Fibroblast of villous mesenchyme (primary cell): ENCODE data around the gene DSG3. TPM values are rescaled to one million over a fixed set of nuclear protein-coding genes. Genes with fewer than 3 reads are reported as not detected.

Experiments used
- DNase-seq: peaks from one replicate; pipeline ENCODE4 v3.0.0-alpha.2; 2010; ENCODE audit warnings: low read depth
- H3K4me3 ChIP-seq: 2 replicates; pipeline ENCODE4 v1.5.1; 2011; ENCODE audit warnings: low read depth, mild to moderate bottlenecking, low read length
- CTCF ChIP-seq: IDR thresholded peaks from 2 replicates; pipeline ENCODE4 v1.5.1; 2012; ENCODE audit warnings: low read depth, mild to moderate bottlenecking, low read length; ENCODE audit not compliant: insufficient read depth
- total RNA-seq: library from RNA; depleted of rRNA; stranded (reverse); fragments of >200 nt; gene quantifications from 2 replicates; pipeline ENCODE4 v1.2.3, GENCODE V29; 2012

Gene DSG3
- total RNA-seq, 1 donor: under 0.01 TPM

- no peak for TF ChIP-seq CTCF
- DNase-seq: no peak
- H3K4me3 ChIP-seq: peak overlapping the region; percentile 72
Observed at GRCh38 chr18:31497404-31497835, 49.9 kb downstream of the DSG3 start.

DNA sequence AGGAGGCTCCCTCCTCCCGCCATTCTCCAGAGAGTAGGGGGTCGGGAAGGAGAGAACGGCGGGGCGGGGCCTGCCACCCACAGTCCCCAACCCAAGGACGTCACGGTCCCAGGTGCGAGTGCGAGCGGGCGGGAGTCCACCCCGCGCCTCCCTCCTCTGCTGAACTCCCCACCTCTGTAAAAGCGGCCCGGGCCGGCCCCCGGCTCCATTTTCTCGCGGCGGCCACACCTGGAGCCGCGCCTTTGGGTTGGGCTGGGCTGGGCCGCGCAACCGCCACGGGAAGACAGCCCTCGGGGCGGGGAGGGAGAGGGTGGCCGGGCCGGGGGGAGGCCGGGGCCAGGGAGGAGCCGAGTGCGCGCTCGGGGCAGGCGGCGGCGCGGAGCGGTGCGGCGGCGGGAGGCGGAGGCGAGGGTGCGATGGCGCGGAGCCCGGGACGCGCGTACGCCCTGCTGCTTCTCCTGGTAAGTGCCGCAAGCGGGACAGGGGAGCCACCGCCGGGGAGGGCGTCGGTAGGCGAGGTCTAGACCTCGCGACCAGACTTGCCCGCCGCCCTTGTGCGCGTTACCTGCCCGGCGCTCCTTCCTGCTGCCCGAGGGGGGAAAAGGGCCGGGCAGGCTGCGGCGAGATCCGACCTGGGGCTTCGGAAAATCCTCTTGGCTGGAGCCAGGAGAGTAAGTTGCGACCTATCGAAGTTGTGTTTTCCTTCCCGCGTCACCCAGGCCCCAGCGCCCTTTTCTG lies 50.5 kb downstream of the DSG3 start, which contains the start of gene DSG2:
Gene DSG2 (plus strand): TSS at position 342 of the 738 bp plus-strand sequence. CDS start 75 bp downstream, at position 417.
- TF ChIP-seq CTCF: no peak
- peak; percentile 13 for DNase-seq
- H3K4me3 ChIP-seq: peak within 1 kb of the TSS; percentile 72

- no peak for TF ChIP-seq CTCF
- H3K4me3 ChIP-seq: peak overlapping the region; percentile 72
- DNase-seq: no peak
Observed at GRCh38 chr18:31498574-31499524, 51.3 kb downstream of the DSG3 start.

DNA sequence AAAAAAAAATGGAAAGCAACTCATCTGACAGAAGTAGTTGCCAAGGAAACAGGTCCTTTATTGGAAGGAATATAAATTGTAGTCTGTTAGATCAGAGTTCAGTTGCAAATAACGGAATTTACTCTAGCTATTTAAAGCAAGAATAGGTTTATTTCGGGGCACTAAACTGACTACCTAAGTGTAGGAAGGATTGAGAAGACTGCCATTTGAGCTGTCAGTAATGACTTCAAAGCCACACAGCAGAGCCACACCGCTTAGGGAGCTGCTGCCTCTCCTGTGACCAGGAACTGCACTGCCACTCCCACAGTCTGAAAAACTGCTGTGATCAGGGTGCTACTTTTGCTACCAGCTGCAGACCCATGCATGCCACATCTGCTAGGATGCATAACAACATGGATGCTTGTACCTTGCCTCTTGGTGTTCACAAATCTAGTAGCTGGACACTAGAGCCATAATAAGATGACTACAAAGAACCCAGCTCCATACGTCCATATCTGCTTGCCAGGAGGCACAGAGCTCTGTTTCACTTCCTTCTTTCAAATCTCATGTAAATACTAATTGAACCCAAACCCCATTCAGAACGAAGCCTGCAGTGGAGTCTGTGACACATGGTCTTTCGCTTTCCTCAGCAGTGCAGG lies 52.6 kb downstream of the DSG3 start:
- H3K4me3 ChIP-seq: no peak overlapping the region
- DNase-seq: no peak
- TF ChIP-seq CTCF: no peak

GRCh38 chr18:31503011-31503410 lies 55.5 kb downstream of the DSG3 start:
- no peak for DNase-seq
- no peak for TF ChIP-seq CTCF
- no peak overlapping the region for H3K4me3 ChIP-seq

- no peak for TF ChIP-seq CTCF
- no peak for DNase-seq
- no peak overlapping the region for H3K4me3 ChIP-seq
Observed at GRCh38 chr18:31504455-31505147, 57.1 kb downstream of the DSG3 start.
